GM12878 (cell line): ENCODE results near the gene AGAP3. TPM values are rescaled to one million over a fixed set of nuclear protein-coding genes. Genes with fewer than 3 reads are reported as not detected.

Experiments
- SREBF2 ChIP-seq: IDR thresholded peaks from 2 replicates; pipeline ENCODE4 v1.6.1; 2012; ENCODE audit warnings: mild to moderate bottlenecking, low read length
- TCF3 ChIP-seq: IDR thresholded peaks from 2 replicates; pipeline ENCODE4 v1.6.1; 2012; ENCODE audit warnings: low read depth, mild to moderate bottlenecking, low read length, borderline replicate concordance; ENCODE audit not compliant: insufficient read depth
- polyA plus RNA-seq, 11 experiments: library from polyadenylated mRNA; depleted of rRNA in 4 of 11; unstranded in 6 of 11; stranded (reverse) in 5 of 11; fragments of >200 nt; fragmentation: Nextera tagmentation in 4 of 11; fragmentation: Illumina TruSeq in 1 of 11; extraction: Ambion mirVana in 4 of 11; extraction: Trizol in 1 of 11; gene quantifications; 1 replicate in 1 of 11; 2 replicates in 10 of 11; pipeline versions ENCODE4 v1.2.1 to v1.2.3, GENCODE V29; 2011 to 2016; ENCODE audit warnings: inconsistent platforms in 2 of 11, missing spikeins in 2 of 11, low read depth in 1 of 11
- total RNA-seq, 4 experiments: library from RNA; depleted of rRNA in 3 of 4; stranded (reverse); fragments of >200 nt in 3 of 4; fragmentation: Illumina TruSeq in 1 of 4; extraction: Trizol in 1 of 4; gene quantifications; 2 replicates each; pipeline versions ENCODE4 v1.2.1 to v1.2.3, GENCODE V29; 2013 to 2021
- TF ChIP-seq, protein P1 (sequence below): fragments of 450-650 bp; IDR thresholded peaks from 2 replicates; pipeline ENCODE4 v1.6.1; 2017; ENCODE audit warnings: mild to moderate bottlenecking, moderate library complexity
- TF ChIP-seq, protein P2 (sequence below): fragments of 450-650 bp; conservative IDR thresholded peaks from 2 replicates; pipeline ENCODE4 v1.6.1; 2017; ENCODE audit warnings: mild to moderate bottlenecking, moderate library complexity

Gene AGAP3
- total and polyA plus RNA-seq, 10 of the 15 experiments (the other 5 are each of a cell fraction or from before 2014, with no cell fraction given), result 1.8 to 68.1 (median 15.7) TPM

DNA sequence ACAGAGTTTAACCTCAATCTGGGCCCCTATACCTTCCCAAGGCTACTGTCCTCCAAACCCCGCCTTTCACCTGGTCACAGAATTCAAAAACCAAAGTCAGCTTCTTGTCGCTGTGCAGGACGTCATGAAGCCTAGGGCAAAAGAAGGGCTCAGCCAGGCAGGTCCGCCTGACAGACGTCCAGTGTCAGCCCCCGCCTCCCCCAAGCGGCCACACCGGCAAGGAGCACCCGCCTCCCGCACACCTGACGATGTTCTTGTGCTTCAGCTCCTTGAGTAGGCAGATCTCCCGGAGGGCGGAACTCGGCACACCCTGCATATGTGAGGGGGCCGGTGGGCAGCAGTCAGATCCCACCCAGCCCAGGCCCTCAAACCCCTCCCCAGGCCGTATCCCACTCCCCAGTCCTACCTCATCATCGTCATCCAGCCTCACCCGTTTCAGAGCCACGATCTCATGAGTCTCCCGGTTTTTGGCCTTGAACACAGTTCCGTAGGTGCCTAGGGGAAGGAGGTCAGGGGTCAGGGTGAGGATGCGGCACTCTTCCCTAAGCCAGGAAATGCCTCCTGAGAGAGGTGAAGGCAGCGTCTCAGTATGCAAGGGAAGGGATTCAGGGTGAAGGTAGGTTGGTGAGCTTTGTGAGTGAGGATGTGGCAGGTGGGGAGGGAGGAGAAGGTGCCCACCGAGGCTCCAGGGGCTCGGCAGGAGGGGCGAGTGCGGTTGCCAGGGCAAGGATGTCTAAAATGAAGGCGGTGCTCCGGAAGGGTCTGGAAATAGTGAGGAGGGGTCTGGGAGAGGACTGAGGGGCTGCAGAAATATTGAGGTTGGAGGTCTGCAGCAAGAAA lies 29.4 kb upstream of the AGAP3 start (continued):
- TF ChIP-seq, protein P1, sequence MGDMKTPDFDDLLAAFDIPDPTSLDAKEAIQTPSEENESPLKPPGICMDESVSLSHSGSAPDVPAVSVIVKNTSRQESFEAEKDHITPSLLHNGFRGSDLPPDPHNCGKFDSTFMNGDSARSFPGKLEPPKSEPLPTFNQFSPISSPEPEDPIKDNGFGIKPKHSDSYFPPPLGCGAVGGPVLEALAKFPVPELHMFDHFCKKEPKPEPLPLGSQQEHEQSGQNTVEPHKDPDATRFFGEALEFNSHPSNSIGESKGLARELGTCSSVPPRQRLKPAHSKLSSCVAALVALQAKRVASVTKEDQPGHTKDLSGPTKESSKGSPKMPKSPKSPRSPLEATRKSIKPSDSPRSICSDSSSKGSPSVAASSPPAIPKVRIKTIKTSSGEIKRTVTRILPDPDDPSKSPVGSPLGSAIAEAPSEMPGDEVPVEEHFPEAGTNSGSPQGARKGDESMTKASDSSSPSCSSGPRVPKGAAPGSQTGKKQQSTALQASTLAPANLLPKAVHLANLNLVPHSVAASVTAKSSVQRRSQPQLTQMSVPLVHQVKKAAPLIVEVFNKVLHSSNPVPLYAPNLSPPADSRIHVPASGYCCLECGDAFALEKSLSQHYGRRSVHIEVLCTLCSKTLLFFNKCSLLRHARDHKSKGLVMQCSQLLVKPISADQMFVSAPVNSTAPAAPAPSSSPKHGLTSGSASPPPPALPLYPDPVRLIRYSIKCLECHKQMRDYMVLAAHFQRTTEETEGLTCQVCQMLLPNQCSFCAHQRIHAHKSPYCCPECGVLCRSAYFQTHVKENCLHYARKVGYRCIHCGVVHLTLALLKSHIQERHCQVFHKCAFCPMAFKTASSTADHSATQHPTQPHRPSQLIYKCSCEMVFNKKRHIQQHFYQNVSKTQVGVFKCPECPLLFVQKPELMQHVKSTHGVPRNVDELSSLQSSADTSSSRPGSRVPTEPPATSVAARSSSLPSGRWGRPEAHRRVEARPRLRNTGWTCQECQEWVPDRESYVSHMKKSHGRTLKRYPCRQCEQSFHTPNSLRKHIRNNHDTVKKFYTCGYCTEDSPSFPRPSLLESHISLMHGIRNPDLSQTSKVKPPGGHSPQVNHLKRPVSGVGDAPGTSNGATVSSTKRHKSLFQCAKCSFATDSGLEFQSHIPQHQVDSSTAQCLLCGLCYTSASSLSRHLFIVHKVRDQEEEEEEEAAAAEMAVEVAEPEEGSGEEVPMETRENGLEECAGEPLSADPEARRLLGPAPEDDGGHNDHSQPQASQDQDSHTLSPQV, result no peak
- TF ChIP-seq SREBF2 (no peak), TCF3 (no peak)
- TF ChIP-seq, protein P2, sequence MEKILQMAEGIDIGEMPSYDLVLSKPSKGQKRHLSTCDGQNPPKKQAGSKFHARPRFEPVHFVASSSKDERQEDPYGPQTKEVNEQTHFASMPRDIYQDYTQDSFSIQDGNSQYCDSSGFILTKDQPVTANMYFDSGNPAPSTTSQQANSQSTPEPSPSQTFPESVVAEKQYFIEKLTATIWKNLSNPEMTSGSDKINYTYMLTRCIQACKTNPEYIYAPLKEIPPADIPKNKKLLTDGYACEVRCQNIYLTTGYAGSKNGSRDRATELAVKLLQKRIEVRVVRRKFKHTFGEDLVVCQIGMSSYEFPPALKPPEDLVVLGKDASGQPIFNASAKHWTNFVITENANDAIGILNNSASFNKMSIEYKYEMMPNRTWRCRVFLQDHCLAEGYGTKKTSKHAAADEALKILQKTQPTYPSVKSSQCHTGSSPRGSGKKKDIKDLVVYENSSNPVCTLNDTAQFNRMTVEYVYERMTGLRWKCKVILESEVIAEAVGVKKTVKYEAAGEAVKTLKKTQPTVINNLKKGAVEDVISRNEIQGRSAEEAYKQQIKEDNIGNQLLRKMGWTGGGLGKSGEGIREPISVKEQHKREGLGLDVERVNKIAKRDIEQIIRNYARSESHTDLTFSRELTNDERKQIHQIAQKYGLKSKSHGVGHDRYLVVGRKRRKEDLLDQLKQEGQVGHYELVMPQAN, result no peak
